KMS-11 (cell line): ENCODE measurements around the gene PDE3A.

Experiments used
- H2AFZ ChIP-seq: fragments of 200-600 bp; sonication (generic); 2 replicates; pipeline ENCODE4 v1.6.1; 2016; ENCODE audit warnings: antibody characterized with exemption, mixed run types, low read depth
- H3K27ac ChIP-seq: fragments of 200-600 bp; sonication (generic); 2 replicates; pipeline ENCODE4 v1.6.1; 2016; ENCODE audit warnings: mild to moderate bottlenecking, mixed run types
- H3K27me3 ChIP-seq: fragments of 200-600 bp; sonication (generic); 2 replicates; pipeline ENCODE4 v1.6.1; 2017; ENCODE audit warnings: mild to moderate bottlenecking, low read depth, mixed run types, moderate library complexity; ENCODE audit not compliant: insufficient read depth
- H3K36me3 ChIP-seq: fragments of 200-600 bp; sonication (generic); 2 replicates; pipeline ENCODE4 v1.6.1; 2017; ENCODE audit warnings: mild to moderate bottlenecking, mixed run types; ENCODE audit not compliant: insufficient read depth
- H3K4me1 ChIP-seq: fragments of 200-600 bp; sonication (generic); 2 replicates; pipeline ENCODE4 v1.6.1; 2016; ENCODE audit warnings: mild to moderate bottlenecking, low read depth, mixed run types; ENCODE audit not compliant: poor library complexity, severe bottlenecking
- H3K4me2 ChIP-seq: fragments of 200-600 bp; sonication (generic); 2 replicates; pipeline ENCODE4 v1.7.0; 2016; ENCODE audit warnings: mild to moderate bottlenecking, mixed run types
- H3K4me3 ChIP-seq: fragments of 200-600 bp; sonication (generic); IDR thresholded peaks from 2 replicates; pipeline ENCODE4 v1.6.1; 2017; ENCODE audit warnings: low read depth, low read length, mixed read lengths; ENCODE audit not compliant: insufficient read depth
- H3K79me2 ChIP-seq: fragments of 200-600 bp; sonication (generic); 2 replicates; pipeline ENCODE4 v1.6.1; 2016; ENCODE audit warnings: low read depth, mixed run types; ENCODE audit not compliant: insufficient read depth
- H3K9ac ChIP-seq: fragments of 200-600 bp; sonication (generic); 2 replicates; pipeline ENCODE4 v1.6.1; 2016; ENCODE audit warnings: mild to moderate bottlenecking, mixed run types
- H4K20me1 ChIP-seq: fragments of 200-600 bp; sonication (generic); 2 replicates; pipeline ENCODE4 v1.6.1; 2016; ENCODE audit warnings: mild to moderate bottlenecking, mixed run types; ENCODE audit not compliant: insufficient read depth
- TF ChIP-seq, protein P1 (sequence below): fragments of 200-600 bp; sonication (generic); conservative IDR thresholded peaks from 2 replicates; pipeline ENCODE4 v1.6.1; 2017; ENCODE audit warnings: low read depth, mild to moderate bottlenecking, antibody characterized with exemption, low read length, moderate library complexity, mixed read lengths

The PDE3A gene

DNA sequence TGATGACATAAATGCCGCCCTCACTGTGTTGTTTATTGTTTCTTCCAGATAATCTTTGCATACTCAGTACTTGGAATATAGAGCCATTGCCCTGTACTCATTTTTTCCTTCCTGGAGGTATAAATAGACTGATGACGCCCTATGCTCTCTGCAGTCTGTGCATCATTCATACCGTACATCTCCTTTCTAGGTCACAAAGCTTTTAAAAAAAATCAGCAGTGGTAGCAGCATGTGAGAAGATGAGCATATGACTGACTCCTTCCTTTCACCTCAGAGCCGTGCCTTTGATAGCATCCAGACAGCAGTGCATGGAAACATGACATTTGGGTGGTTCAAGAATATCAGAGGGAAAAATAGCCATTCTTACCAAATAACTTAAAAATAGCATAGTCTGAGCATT lies 77.3 kb downstream of the PDE3A start:
- TF ChIP-seq, protein P1, sequence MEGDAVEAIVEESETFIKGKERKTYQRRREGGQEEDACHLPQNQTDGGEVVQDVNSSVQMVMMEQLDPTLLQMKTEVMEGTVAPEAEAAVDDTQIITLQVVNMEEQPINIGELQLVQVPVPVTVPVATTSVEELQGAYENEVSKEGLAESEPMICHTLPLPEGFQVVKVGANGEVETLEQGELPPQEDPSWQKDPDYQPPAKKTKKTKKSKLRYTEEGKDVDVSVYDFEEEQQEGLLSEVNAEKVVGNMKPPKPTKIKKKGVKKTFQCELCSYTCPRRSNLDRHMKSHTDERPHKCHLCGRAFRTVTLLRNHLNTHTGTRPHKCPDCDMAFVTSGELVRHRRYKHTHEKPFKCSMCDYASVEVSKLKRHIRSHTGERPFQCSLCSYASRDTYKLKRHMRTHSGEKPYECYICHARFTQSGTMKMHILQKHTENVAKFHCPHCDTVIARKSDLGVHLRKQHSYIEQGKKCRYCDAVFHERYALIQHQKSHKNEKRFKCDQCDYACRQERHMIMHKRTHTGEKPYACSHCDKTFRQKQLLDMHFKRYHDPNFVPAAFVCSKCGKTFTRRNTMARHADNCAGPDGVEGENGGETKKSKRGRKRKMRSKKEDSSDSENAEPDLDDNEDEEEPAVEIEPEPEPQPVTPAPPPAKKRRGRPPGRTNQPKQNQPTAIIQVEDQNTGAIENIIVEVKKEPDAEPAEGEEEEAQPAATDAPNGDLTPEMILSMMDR = no peak
- Histone ChIP-seq H3K4me3 (no peak overlapping the region), H3K9ac (no peak overlapping the region), H3K36me3 (no peaks in the 10 kb centered on the region), H3K27me3 (no peaks in the 10 kb centered on the region), H3K79me2 (no peaks in the 10 kb centered on the region), H2AFZ (no peak overlapping the region), H4K20me1 (no peaks in the 10 kb centered on the region), H3K4me2 (no peak overlapping the region), H3K4me1 (no peaks in the 10 kb centered on the region), H3K27ac (no peak overlapping the region)

DNA sequence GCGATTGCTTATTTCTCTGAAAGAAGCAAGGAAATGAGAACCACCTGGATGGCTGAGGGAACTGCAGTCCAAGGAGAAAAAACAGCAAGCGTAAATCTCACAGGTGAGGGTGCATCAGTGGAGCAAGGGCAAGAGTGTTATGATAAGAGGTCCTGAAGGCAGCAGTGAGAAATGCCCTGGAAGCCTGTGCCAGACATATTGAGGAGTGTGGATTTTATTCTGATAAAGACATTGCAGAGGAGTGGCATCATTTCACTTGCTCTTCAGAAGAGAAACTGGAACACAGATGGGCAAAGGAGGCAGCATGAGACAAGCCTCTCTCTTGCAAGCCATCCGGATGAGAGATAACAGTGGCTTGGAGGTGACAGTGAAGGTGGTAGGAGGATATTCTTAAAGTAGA lies 78.5 kb downstream of the PDE3A start:
- no peaks in the 10 kb centered on the region for H4K20me1 ChIP-seq
- H3K9ac ChIP-seq = no peak overlapping the region
- H2AFZ ChIP-seq = no peak overlapping the region
- no peak overlapping the region for H3K4me2 ChIP-seq
- no peak overlapping the region for H3K4me3 ChIP-seq
- H3K79me2 ChIP-seq = no peaks in the 10 kb centered on the region
- H3K36me3 ChIP-seq = no peaks in the 10 kb centered on the region
- TF ChIP-seq, protein P1 = no peak
- H3K27ac ChIP-seq = no peak overlapping the region
- H3K4me1 ChIP-seq = no peaks in the 10 kb centered on the region
- H3K27me3 ChIP-seq = no peaks in the 10 kb centered on the region

DNA sequence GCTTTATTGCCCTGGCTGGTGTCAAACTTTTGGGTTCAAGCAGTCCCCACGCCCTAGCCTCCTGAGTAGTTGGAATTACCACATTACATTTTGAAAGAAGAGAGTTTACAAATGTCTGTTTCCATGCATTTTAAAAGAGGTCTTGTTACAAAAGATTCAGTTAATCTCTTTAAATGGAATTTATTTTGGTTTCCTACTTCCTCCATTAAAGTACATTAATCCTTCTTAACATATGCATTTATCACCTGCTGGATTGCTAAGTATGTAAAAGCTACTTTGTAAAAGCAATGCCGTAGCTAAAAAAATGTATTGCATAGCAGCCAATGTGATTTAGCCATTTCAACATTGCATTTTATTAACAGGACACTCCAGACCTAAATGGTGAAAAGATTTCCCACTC lies 80.4 kb downstream of the PDE3A start:
- no peak overlapping the region for H3K4me3 ChIP-seq
- H2AFZ ChIP-seq = no peak overlapping the region
- H3K27ac ChIP-seq = no peak overlapping the region
- TF ChIP-seq, protein P1 = no peak
- H3K27me3 ChIP-seq = no peaks in the 10 kb centered on the region
- no peaks in the 10 kb centered on the region for H3K79me2 ChIP-seq
- no peaks in the 10 kb centered on the region for H4K20me1 ChIP-seq
- no peaks in the 10 kb centered on the region for H3K4me1 ChIP-seq
- no peaks in the 10 kb centered on the region for H3K36me3 ChIP-seq
- no peak overlapping the region for H3K9ac ChIP-seq
- H3K4me2 ChIP-seq = no peak overlapping the region

DNA sequence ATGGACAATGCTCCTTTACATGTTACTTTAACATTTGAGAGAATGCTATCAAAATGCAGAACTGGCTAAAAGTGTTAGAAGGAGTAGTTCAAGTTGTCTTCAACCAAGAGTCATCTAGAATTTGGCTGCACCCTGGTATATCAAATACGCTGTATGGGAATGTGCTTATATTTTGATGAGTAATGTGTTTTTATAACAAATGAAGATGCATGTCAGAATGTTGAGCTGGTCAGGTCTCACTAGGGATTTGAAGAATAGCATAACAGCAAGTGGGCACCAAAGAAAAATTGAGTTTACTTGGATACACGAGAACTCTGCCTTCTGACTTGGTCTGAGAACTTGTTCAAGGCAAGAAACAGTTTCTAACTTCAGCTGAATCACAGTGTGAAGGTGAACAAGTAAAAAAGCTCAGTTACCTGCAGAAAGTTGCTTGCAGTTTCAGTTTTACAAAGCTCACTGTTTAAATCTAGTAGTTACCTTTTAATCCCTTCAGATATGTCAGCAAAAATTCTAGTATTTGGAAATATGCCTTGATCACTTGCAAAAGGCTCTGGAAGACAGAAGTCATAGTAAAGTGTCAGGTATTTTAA lies 82.3 kb downstream of the PDE3A start:
- TF ChIP-seq, protein P1 = no peak
- H3K79me2 ChIP-seq = no peaks in the 10 kb centered on the region
- no peak overlapping the region for H3K4me2 ChIP-seq
- no peaks in the 10 kb centered on the region for H4K20me1 ChIP-seq
- H2AFZ ChIP-seq = no peak overlapping the region
- H3K4me3 ChIP-seq = no peak overlapping the region
- no peaks in the 10 kb centered on the region for H3K27me3 ChIP-seq
- no peaks in the 10 kb centered on the region for H3K4me1 ChIP-seq
- no peak overlapping the region for H3K27ac ChIP-seq
- H3K9ac ChIP-seq = no peak overlapping the region
- H3K36me3 ChIP-seq = no peaks in the 10 kb centered on the region
